PC-3 (cell line): ENCODE measurements around the gene RGS3.

Experiments used
- EZH2 ChIP-seq: fragments of 300-600 bp; sonication (generic); IDR thresholded peaks from one replicate; pipeline ENCODE4 v1.6.1; 2017; ENCODE audit warnings: antibody characterized with exemption, mild to moderate bottlenecking, low read length; ENCODE audit not compliant: unreplicated experiment
- TF ChIP-seq, protein P1 (sequence below): fragments of 300-600 bp; sonication (generic); conservative IDR thresholded peaks from 2 replicates; pipeline ENCODE4 v1.5.1; 2017; ENCODE audit warnings: antibody characterized with exemption, low read depth, mild to moderate bottlenecking, low read length

DNA sequence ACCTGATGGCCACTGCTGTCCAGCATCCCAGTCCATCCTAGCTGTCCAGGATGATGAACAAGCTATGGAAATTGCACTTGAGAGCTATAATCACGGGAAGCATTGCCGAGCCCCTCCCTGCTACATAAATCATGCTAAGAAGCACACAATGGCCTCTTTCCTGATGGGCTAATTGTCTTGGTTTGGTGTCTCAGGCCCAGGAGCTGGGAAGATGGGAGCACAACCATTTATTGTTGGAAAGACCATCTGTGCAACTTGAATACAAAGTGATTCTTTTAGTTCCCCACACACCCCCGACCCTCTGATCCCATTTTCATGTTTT is 80.4 kb downstream of the RGS3 start:
- TF ChIP-seq, protein P1, sequence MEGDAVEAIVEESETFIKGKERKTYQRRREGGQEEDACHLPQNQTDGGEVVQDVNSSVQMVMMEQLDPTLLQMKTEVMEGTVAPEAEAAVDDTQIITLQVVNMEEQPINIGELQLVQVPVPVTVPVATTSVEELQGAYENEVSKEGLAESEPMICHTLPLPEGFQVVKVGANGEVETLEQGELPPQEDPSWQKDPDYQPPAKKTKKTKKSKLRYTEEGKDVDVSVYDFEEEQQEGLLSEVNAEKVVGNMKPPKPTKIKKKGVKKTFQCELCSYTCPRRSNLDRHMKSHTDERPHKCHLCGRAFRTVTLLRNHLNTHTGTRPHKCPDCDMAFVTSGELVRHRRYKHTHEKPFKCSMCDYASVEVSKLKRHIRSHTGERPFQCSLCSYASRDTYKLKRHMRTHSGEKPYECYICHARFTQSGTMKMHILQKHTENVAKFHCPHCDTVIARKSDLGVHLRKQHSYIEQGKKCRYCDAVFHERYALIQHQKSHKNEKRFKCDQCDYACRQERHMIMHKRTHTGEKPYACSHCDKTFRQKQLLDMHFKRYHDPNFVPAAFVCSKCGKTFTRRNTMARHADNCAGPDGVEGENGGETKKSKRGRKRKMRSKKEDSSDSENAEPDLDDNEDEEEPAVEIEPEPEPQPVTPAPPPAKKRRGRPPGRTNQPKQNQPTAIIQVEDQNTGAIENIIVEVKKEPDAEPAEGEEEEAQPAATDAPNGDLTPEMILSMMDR, result no peak
- no peak for TF ChIP-seq EZH2
